Endothelial cell of umbilical vein (primary cell): ENCODE results near the gene EHF.

Experiments used
- CTCF ChIP-seq, 2 donors: IDR thresholded peaks; 1 replicate in 1 of 2; 2 replicates in 1 of 2; pipeline ENCODE4 v1.5.1; 2011; ENCODE audit warnings: low read length in 2 of 2, mild to moderate bottlenecking in 2 of 2, moderate library complexity in 2 of 2, control low read depth in 1 of 2, inconsistent platforms in 1 of 2, low read depth in 1 of 2; ENCODE audit not compliant: insufficient read depth in 1 of 2; ENCODE audit errors: extremely low read depth in 1 of 2
- EZH2 ChIP-seq: IDR thresholded peaks from 2 replicates; pipeline ENCODE4 v1.6.1; 2012; ENCODE audit warnings: borderline replicate concordance, low read depth, mild to moderate bottlenecking, moderate library complexity, low read length, inconsistent platforms; ENCODE audit not compliant: severe bottlenecking
- FOS ChIP-seq: IDR thresholded peaks from 2 replicates; pipeline ENCODE4 v1.6.1; 2011; ENCODE audit warnings: mild to moderate bottlenecking, low read length, moderate library complexity, borderline replicate concordance; ENCODE audit not compliant: insufficient read depth
- GATA2 ChIP-seq: IDR thresholded peaks from 2 replicates; pipeline ENCODE4 v1.7.0; 2011; ENCODE audit warnings: low read depth, mild to moderate bottlenecking, moderate library complexity, mixed read lengths, low read length; ENCODE audit not compliant: insufficient read length, insufficient read depth
- MAX ChIP-seq: IDR thresholded peaks from 2 replicates; pipeline ENCODE4 v1.6.1; 2011; ENCODE audit not compliant: insufficient read depth, insufficient read length
- MYC ChIP-seq: IDR thresholded peaks from one replicate; pipeline ENCODE4 v1.6.1; 2011; ENCODE audit warnings: mild to moderate bottlenecking, low read depth, low read length
- POLR2A ChIP-seq: IDR thresholded peaks from 2 replicates; pipeline ENCODE4 v1.6.1; 2012; ENCODE audit warnings: low read depth, mild to moderate bottlenecking, control low read depth, low read length
- POLR2AphosphoS5 ChIP-seq: IDR thresholded peaks from 2 replicates; pipeline ENCODE4 v1.6.1; 2012; ENCODE audit warnings: low read depth, mild to moderate bottlenecking, control low read depth, low read length, moderate library complexity; ENCODE audit not compliant: insufficient read depth

DNA sequence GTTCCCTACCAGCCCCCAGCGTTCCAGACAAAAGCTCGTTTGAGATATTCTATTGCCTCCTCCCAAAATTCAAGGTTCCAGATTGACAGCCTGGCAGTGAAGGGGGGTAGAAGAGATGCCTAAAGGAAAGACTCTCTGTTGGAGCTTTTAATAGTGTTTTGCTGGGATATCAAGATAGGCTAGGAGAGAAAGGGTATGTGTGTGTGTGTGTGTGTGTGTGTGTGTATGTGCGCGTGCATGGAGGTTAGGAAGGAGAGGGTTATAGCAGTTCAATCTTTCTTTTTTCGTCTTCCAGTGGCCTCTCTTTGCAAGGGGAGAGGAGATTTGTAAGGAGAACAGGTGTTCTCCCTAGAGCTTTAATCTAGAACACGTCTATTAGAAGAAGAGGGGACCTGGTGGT is 22.0 kb downstream of the EHF start:
- no peak for TF ChIP-seq CTCF (IDR thresholded peaks at IDR 0.05; ENCODE audit: extremely low read depth in 1 of 2, insufficient read depth in 1 of 2, low read depth in 1 of 2, low read length in 2 of 2)
- no peak for TF ChIP-seq POLR2A
- TF ChIP-seq MYC, result no peak
- TF ChIP-seq EZH2, result no peak
- no peak for TF ChIP-seq POLR2AphosphoS5
- TF ChIP-seq GATA2, result no peak
- no peak for TF ChIP-seq MAX
- no peak for TF ChIP-seq FOS
